Loucy (cell line): ENCODE data around the gene TMEM271.

Experiments used
- H2AFZ ChIP-seq: fragments of 200-600 bp; sonication (generic); 2 replicates; pipeline ENCODE4 v1.6.0; 2016; ENCODE audit warnings: antibody characterized with exemption, mild to moderate bottlenecking, low read length, moderate library complexity
- H3F3A ChIP-seq: fragments of 200-600 bp; 2 replicates; pipeline ENCODE4 v1.6.0; 2016; ENCODE audit warnings: antibody characterized with exemption, low read depth, mild to moderate bottlenecking
- H3K27me3 ChIP-seq: fragments of 200-600 bp; sonication (generic); 2 replicates; pipeline ENCODE4 v1.6.1; 2014; ENCODE audit warnings: low read length, mild to moderate bottlenecking; ENCODE audit not compliant: insufficient read depth, poor library complexity, severe bottlenecking
- H3K36me3 ChIP-seq: fragments of 200-600 bp; sonication (generic); 2 replicates; pipeline ENCODE4 v1.6.1; 2016; ENCODE audit warnings: low read length; ENCODE audit not compliant: insufficient read depth
- H3K4me1 ChIP-seq: fragments of 200-600 bp; sonication (generic); 2 replicates; pipeline ENCODE4 v1.5.1; 2014; ENCODE audit warnings: low read length, mild to moderate bottlenecking; ENCODE audit not compliant: insufficient read depth, poor library complexity, severe bottlenecking
- H3K4me2 ChIP-seq: fragments of 200-600 bp; sonication (generic); 2 replicates; pipeline ENCODE4 v1.6.0; 2014; ENCODE audit warnings: antibody characterized with exemption, low read length, low read depth, mild to moderate bottlenecking; ENCODE audit not compliant: poor library complexity, severe bottlenecking
- H3K4me3 ChIP-seq: fragments of 200-600 bp; sonication (generic); 2 replicates; pipeline ENCODE4 v1.5.1; 2014; ENCODE audit warnings: low read length, mild to moderate bottlenecking, mixed read lengths; ENCODE audit not compliant: poor library complexity, severe bottlenecking
- H3K79me2 ChIP-seq: fragments of 200-600 bp; sonication (generic); 2 replicates; pipeline ENCODE4 v1.6.1; 2014; ENCODE audit warnings: low read length; ENCODE audit not compliant: insufficient read depth
- H3K9ac ChIP-seq: fragments of 200-600 bp; sonication (generic); 2 replicates; pipeline ENCODE4 v1.6.0; 2014; ENCODE audit warnings: mild to moderate bottlenecking, low read depth, low read length, moderate library complexity; ENCODE audit not compliant: poor library complexity, severe bottlenecking
- H3K9me2 ChIP-seq: fragments of 200-600 bp; sonication (generic); replicated peaks from 2 replicates; pipeline ENCODE4 v1.6.1; 2016; ENCODE audit warnings: low read depth, low read length, mixed read lengths
- H3K9me3 ChIP-seq: fragments of 200-600 bp; sonication (generic); 2 replicates; pipeline ENCODE4 v1.6.1; 2014; ENCODE audit warnings: mild to moderate bottlenecking, antibody characterized with exemption, low read length, low read depth; ENCODE audit not compliant: insufficient read depth
- H4K20me1 ChIP-seq: fragments of 200-600 bp; sonication (generic); 2 replicates; pipeline ENCODE4 v1.6.0; 2014; ENCODE audit warnings: antibody characterized with exemption, low read length, mild to moderate bottlenecking; ENCODE audit not compliant: insufficient read depth, poor library complexity, severe bottlenecking
- EZH2phosphoT487 ChIP-seq: fragments of 200-600 bp; IDR thresholded peaks from 2 replicates; pipeline ENCODE4 v1.6.1; 2018; ENCODE audit warnings: antibody characterized with exemption, mild to moderate bottlenecking, moderate library complexity, borderline replicate concordance
- TF ChIP-seq, protein P1 (sequence below): fragments of 200-600 bp; sonication (generic); conservative IDR thresholded peaks from 2 replicates; pipeline ENCODE4 v1.5.1; 2014; ENCODE audit warnings: mild to moderate bottlenecking, antibody characterized with exemption, low read length

TMEM271 gene

GRCh38 chr4:590313-590841, 14.3 kb upstream of the TMEM271 start:
- Histone ChIP-seq H3K9ac (no peak overlapping the region), H3K79me2 (no peaks in the 10 kb centered on the region), H2AFZ (no peak overlapping the region), H3K36me3 (no peaks in the 10 kb centered on the region), H3K4me1 (no peaks in the 10 kb centered on the region), H4K20me1 (no peaks in the 10 kb centered on the region), H3K4me3 (no peak overlapping the region), H3K9me3 (peaks cover 8% of the 10 kb centered on the region; the same call in 1 of the 2 replicates), H3K4me2 (no peak overlapping the region), H3F3A (no peaks in the 10 kb centered on the region), H3K27me3 (no peaks in the 10 kb centered on the region), H3K9me2 (no peaks in the 10 kb centered on the region)
- TF ChIP-seq EZH2phosphoT487 = no peak
- TF ChIP-seq, protein P1, sequence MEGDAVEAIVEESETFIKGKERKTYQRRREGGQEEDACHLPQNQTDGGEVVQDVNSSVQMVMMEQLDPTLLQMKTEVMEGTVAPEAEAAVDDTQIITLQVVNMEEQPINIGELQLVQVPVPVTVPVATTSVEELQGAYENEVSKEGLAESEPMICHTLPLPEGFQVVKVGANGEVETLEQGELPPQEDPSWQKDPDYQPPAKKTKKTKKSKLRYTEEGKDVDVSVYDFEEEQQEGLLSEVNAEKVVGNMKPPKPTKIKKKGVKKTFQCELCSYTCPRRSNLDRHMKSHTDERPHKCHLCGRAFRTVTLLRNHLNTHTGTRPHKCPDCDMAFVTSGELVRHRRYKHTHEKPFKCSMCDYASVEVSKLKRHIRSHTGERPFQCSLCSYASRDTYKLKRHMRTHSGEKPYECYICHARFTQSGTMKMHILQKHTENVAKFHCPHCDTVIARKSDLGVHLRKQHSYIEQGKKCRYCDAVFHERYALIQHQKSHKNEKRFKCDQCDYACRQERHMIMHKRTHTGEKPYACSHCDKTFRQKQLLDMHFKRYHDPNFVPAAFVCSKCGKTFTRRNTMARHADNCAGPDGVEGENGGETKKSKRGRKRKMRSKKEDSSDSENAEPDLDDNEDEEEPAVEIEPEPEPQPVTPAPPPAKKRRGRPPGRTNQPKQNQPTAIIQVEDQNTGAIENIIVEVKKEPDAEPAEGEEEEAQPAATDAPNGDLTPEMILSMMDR = no peak

DNA sequence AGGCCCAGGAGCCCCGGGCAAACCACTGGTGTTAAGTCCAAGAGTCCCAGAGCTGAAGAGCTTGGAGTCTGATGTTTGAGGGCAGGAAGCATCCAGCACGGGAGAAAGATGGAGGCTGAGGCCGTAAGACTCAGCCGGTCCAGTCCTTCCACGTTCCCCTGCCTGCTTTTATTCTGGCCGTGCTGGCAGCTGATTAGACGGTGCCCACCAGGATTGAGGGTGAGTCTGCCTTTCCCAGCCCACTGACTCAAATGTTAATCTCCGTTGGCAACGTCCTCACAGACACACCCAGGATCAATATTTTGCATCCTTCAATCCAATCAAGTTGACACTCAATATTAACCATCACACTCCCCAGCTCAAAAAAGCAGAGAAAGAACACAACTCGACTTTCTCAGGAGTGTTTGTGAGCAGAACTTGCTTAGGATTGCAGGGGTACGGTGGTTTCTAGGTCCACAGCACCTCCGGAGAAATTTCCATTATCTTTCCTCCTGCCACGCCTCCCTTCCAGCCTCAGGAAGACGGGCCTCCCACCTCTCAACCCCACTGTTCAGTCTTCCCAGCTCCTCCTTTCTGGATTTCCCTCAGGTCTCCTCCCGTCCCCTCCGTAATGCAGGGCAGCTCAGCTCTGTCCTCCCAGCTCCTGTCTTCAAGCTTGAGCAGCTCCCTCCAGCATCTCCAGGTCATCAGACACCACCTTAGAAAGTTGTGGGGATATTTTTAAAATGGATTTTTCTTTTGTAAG, 13.3 kb upstream of the TMEM271 start:
- Histone ChIP-seq H3K9me2 (no peaks in the 10 kb centered on the region), H4K20me1 (no peaks in the 10 kb centered on the region), H3K27me3 (no peaks in the 10 kb centered on the region), H3K4me2 (no peak overlapping the region), H3K4me1 (no peaks in the 10 kb centered on the region), H3K36me3 (no peaks in the 10 kb centered on the region), H2AFZ (no peak overlapping the region), H3K79me2 (no peaks in the 10 kb centered on the region), H3K4me3 (no peak overlapping the region), H3F3A (no peaks in the 10 kb centered on the region), H3K9me3 (peaks cover 10% of the 10 kb centered on the region; the same call in 1 of the 2 replicates), H3K9ac (no peak overlapping the region)
- TF ChIP-seq, protein P1 = no peak
- TF ChIP-seq EZH2phosphoT487 = no peak

DNA sequence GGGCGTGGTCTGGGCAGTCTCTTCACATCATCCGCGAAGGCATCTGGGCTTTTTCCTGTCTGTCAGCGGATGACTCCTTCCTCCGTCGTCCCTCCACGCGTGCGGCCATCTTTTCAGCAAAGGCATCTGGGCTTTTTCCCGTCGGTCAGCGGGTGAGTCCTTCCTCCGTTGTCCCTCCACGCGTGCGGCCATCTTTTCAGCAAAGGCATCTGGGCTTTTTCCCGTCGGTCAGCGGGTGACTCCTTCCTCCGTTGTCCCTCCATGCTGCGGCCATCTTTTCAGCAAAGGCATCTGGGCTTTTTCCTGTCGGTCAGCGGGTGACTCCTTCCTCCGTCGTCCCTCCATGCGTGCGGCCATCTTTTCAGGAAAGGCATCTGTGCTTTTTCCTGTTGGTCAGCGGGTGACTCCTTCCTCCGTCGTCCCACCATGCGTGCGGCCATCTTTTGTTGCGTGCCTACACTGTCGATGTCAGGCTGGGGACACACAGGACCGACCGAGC, 12.3 kb upstream of the TMEM271 start:
- no peak overlapping the region for H3K9ac ChIP-seq
- H3K36me3 ChIP-seq = no peaks in the 10 kb centered on the region
- H4K20me1 ChIP-seq = no peaks in the 10 kb centered on the region
- no peak overlapping the region for H3K4me3 ChIP-seq
- no peaks in the 10 kb centered on the region for H3K9me2 ChIP-seq
- TF ChIP-seq EZH2phosphoT487 = no peak
- TF ChIP-seq, protein P1 = no peak
- no peaks in the 10 kb centered on the region for H3K4me1 ChIP-seq
- no peak overlapping the region for H2AFZ ChIP-seq
- H3K79me2 ChIP-seq = no peaks in the 10 kb centered on the region
- H3K27me3 ChIP-seq = no peaks in the 10 kb centered on the region
- no peaks in the 10 kb centered on the region for H3F3A ChIP-seq
- H3K9me3 ChIP-seq = peaks cover 18% of the 10 kb centered on the region; the same call in 1 of the 2 replicates
- H3K4me2 ChIP-seq = no peak overlapping the region
